WI38 (cell line): ENCODE measurements around the gene ZNF718.
"Not testable (repeated sequence)": the region's sequence is repeated elsewhere in the genome, so short reads cannot be mapped to it uniquely, and the experiment has no call there.

Experiments used
- H3K4me3 ChIP-seq: 2 replicates; pipeline ENCODE4 v1.5.1; 2011; ENCODE audit warnings: low read depth, mild to moderate bottlenecking, control low read depth, low read length
- CTCF ChIP-seq: IDR thresholded peaks from 2 replicates; pipeline ENCODE4 v1.5.1; 2012; ENCODE audit warnings: low read depth, mild to moderate bottlenecking, control low read depth, low read length

ZNF718 gene

GRCh38 chr4:161496-162284 lies 37.4 kb downstream of the ZNF718 start:
- no peak overlapping the region for H3K4me3 ChIP-seq
- no peak for TF ChIP-seq CTCF

GRCh38 chr4:169640-170039 lies 45.3 kb downstream of the ZNF718 start:
- H3K4me3 ChIP-seq, result not testable (repeated sequence)

- H3K4me3 ChIP-seq, result not testable (repeated sequence)
Observed at GRCh38 chr4:171318-171717, 47.0 kb downstream of the ZNF718 start.

GRCh38 chr4:173666-174314 lies 49.5 kb downstream of the ZNF718 start:
- no peak overlapping the region for H3K4me3 ChIP-seq
- TF ChIP-seq CTCF, result no peak

GRCh38 chr4:175986-176385 lies 51.7 kb downstream of the ZNF718 start:
- H3K4me3 ChIP-seq, result no peak overlapping the region
- no peak for TF ChIP-seq CTCF

GRCh38 chr4:176995-177394 lies 52.7 kb downstream of the ZNF718 start:
- H3K4me3 ChIP-seq, result no peak overlapping the region
- TF ChIP-seq CTCF, result no peak

GRCh38 chr4:182225-182624 lies 57.9 kb downstream of the ZNF718 start:
- not testable (repeated sequence) for H3K4me3 ChIP-seq

- TF ChIP-seq CTCF, result no peak
- H3K4me3 ChIP-seq, result no peak overlapping the region
Observed at GRCh38 chr4:188091-188490, 63.8 kb downstream of the ZNF718 start.

GRCh38 chr4:195159-195558 lies 70.9 kb downstream of the ZNF718 start:
- not testable (repeated sequence) for H3K4me3 ChIP-seq
